ENCODE results near the gene ST3GAL2.

The ST3GAL2 gene

DNA sequence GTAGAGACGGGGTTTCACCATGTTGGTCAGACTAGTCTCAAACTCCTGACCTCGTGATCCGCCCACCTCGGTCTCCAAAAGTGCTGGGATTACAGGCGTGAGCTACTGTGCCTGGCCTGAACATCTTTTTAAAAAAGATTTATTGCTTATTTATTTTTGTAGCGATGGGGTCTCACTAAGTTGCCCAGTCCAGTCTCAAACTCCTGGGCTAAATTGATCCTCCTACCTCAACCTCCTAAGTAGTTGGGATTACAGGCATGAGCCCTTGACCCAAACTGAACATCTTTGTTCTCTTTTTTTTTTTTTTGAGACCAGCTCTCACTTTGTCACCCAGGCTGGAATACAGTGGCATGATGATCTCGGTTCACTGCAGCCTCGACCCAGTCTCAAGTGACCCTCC lies 64.7 kb downstream of the ST3GAL2 start:
- TF ChIP-seq TCF12 (IDR thresholded peaks at IDR 0.05; ENCODE audit: low read depth) (no peak), RAD21 (IDR thresholded peaks at IDR 0.05; ENCODE audit: low read depth) (no peak), ZBTB7A (IDR thresholded peaks at IDR 0.05; ENCODE audit: low read depth) (no peak), TEAD4 (IDR thresholded peaks at IDR 0.05) (no peak), FOXM1 (IDR thresholded peaks at IDR 0.05; ENCODE audit: borderline replicate concordance, low read depth) (no peak)
- TF ChIP-seq, protein P1, sequence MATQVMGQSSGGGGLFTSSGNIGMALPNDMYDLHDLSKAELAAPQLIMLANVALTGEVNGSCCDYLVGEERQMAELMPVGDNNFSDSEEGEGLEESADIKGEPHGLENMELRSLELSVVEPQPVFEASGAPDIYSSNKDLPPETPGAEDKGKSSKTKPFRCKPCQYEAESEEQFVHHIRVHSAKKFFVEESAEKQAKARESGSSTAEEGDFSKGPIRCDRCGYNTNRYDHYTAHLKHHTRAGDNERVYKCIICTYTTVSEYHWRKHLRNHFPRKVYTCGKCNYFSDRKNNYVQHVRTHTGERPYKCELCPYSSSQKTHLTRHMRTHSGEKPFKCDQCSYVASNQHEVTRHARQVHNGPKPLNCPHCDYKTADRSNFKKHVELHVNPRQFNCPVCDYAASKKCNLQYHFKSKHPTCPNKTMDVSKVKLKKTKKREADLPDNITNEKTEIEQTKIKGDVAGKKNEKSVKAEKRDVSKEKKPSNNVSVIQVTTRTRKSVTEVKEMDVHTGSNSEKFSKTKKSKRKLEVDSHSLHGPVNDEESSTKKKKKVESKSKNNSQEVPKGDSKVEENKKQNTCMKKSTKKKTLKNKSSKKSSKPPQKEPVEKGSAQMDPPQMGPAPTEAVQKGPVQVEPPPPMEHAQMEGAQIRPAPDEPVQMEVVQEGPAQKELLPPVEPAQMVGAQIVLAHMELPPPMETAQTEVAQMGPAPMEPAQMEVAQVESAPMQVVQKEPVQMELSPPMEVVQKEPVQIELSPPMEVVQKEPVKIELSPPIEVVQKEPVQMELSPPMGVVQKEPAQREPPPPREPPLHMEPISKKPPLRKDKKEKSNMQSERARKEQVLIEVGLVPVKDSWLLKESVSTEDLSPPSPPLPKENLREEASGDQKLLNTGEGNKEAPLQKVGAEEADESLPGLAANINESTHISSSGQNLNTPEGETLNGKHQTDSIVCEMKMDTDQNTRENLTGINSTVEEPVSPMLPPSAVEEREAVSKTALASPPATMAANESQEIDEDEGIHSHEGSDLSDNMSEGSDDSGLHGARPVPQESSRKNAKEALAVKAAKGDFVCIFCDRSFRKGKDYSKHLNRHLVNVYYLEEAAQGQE (IDR thresholded peaks at IDR 0.05; ENCODE audit: low read depth): no peak
- TF ChIP-seq, protein P2, sequence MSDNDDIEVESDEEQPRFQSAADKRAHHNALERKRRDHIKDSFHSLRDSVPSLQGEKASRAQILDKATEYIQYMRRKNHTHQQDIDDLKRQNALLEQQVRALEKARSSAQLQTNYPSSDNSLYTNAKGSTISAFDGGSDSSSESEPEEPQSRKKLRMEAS (IDR thresholded peaks at IDR 0.05): no peak

DNA sequence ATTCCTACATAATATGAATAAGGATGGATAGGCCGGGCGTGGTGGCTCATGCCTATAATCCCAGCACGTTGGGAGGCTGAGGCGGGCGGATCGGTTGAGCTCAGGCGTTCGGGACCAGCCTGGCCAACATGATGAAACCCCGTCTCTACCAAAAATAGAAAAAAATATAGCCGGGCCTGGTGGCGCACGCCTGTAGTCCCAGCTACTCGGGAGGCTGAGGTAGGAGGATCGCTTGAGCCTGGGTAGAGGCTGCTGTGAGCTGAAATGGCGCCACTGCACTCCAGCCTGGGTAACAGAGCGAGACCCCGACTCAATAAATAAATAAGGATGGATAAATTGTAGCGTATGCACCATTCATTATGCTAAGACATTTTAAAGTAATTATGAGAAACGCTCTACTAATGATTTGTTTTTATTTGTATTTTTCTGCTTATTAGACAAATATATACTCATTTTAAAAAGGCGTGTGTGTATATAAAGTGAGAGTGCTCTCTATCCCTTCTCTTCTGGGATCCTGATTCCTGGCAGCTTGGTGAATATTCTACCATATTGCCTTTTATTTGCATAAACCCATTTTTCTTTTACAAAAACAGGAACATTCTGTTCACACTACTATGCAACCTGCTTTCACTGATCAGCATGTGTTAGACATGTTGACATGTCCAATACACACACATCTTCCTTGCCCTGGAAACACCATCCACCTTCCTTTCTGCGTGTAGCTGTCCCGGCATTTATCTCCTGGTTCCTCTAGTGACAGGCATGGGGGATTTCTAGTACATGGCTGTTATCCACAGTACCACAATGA lies 65.8 kb downstream of the ST3GAL2 start:
- no peak for TF ChIP-seq TCF12 (IDR thresholded peaks at IDR 0.05; ENCODE audit: low read depth)
- TF ChIP-seq EGR1 (IDR thresholded peaks at IDR 0.05): no peak
- TF ChIP-seq, protein P2 (IDR thresholded peaks at IDR 0.05): no peak
- TF ChIP-seq FOXM1 (IDR thresholded peaks at IDR 0.05; ENCODE audit: borderline replicate concordance, low read depth): no peak
- TF ChIP-seq TAF1 (IDR thresholded peaks at IDR 0.05; ENCODE audit: low read depth): no peak
- TF ChIP-seq YY1 (IDR thresholded peaks at IDR 0.05; ENCODE audit: low read depth): no peak
- no peak for TF ChIP-seq TEAD4 (IDR thresholded peaks at IDR 0.05)
- TF ChIP-seq, protein P1 (IDR thresholded peaks at IDR 0.05; ENCODE audit: low read depth): no peak

DNA sequence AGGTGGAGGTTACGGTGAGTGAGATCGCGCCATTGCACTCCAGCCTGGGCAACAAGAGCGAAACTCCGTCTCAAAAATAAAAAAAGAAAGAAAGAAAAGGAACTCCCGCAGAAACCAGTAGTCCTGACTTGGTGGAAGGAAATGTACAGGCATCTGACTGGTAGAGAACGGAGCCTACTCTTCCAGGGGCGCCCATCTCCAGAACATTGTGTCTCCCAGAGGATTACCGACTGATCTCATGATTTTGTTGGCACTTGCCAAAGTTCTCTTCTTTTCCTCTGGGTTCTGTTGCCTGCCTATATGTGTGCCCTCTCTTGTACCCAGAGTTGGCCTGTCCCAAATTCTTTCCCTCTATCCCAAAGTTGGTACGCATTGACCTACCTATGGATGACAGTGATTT lies 68.0 kb downstream of the ST3GAL2 start:
- TF ChIP-seq EP300 (IDR thresholded peaks at IDR 0.05; ENCODE audit: borderline replicate concordance): no peak
- no peak for TF ChIP-seq TAF1 (IDR thresholded peaks at IDR 0.05; ENCODE audit: low read depth)
- TF ChIP-seq CREB1 (IDR thresholded peaks at IDR 0.05; ENCODE audit: low read depth): no peak
- TF ChIP-seq EGR1 (IDR thresholded peaks at IDR 0.05): no peak
- TF ChIP-seq TCF12 (IDR thresholded peaks at IDR 0.05; ENCODE audit: low read depth): no peak
- TF ChIP-seq ZBTB7A (IDR thresholded peaks at IDR 0.05; ENCODE audit: low read depth): no peak
- TF ChIP-seq TEAD4 (IDR thresholded peaks at IDR 0.05): no peak
- TF ChIP-seq FOXM1 (IDR thresholded peaks at IDR 0.05; ENCODE audit: borderline replicate concordance, low read depth): no peak
- TF ChIP-seq NFIC (IDR thresholded peaks at IDR 0.05): no peak

DNA sequence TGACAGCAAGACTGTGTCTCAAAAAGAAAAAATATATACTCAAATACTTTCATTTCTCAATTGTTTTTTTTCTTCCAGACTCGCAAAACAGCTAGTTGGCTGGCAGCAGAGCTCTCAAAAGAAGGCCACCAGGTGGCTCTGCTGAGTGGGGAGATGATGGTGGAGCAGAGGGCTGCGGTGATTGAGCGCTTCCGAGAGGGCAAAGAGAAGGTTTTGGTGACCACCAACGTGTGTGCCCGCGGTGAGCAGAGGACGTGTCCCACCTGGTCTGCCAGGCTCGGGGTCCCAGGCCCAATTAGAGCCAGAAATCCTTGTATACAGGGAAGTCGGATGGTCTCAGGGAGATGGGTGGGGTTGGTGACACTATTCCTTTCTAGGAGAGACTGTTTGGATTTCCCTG lies 68.8 kb downstream of the ST3GAL2 start:
- TF ChIP-seq RAD21 (IDR thresholded peaks at IDR 0.05; ENCODE audit: low read depth): peak; percentile 24; the same call in 1 of the 2 replicates

DNA sequence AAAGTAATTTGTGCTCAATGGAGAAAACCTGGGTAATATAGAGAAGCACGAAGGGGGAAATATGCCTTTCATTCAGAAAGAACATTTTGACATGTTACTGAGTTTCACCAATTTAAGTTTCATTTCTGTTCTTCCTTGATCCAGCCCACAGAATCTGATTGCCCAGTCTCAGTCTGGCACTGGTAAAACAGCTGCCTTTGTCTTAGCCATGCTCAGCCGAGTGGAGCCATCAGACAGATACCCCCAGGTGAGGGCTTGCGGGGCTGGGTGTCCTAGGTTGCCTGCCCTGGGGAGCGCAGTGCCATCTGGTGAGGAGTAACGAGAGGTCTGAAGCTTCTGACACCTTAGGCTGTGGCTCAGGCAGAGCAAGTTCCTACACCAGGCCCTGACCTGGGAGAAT lies 74.5 kb downstream of the ST3GAL2 start:
- TF ChIP-seq, protein P3, sequence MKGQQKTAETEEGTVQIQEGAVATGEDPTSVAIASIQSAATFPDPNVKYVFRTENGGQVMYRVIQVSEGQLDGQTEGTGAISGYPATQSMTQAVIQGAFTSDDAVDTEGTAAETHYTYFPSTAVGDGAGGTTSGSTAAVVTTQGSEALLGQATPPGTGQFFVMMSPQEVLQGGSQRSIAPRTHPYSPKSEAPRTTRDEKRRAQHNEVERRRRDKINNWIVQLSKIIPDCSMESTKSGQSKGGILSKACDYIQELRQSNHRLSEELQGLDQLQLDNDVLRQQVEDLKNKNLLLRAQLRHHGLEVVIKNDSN (IDR thresholded peaks at IDR 0.05): no peak
- TF ChIP-seq TAF1 (IDR thresholded peaks at IDR 0.05; ENCODE audit: low read depth) (no peak), EGR1 (IDR thresholded peaks at IDR 0.05) (no peak), FOXM1 (IDR thresholded peaks at IDR 0.05; ENCODE audit: borderline replicate concordance, low read depth) (no peak), RAD21 (IDR thresholded peaks at IDR 0.05; ENCODE audit: low read depth) (no peak), TCF12 (IDR thresholded peaks at IDR 0.05; ENCODE audit: low read depth) (no peak), NFIC (IDR thresholded peaks at IDR 0.05) (no peak), YY1 (IDR thresholded peaks at IDR 0.05; ENCODE audit: low read depth) (no peak), CREB1 (IDR thresholded peaks at IDR 0.05; ENCODE audit: low read depth) (no peak)

DNA sequence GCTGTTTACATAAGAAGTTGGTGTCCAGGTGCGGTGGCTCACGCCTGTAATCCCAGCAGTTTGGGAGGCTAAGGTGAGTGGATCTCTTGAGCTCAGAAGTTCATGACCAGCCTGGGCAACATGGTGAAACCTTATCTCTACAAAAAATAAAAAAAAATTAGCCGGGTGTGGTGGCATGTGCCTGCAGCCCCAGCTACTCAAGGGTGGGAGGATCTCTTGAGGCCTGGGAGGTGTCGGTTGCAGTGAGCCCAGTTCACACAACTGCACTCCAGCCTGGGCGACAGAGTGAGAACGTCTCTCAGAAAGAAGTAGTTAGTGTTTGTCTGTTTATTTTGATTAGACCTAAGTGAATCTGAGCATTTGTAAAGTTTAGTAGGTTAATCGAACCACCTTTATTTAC lies 79.3 kb downstream of the ST3GAL2 start:
- TF ChIP-seq TAF1 (IDR thresholded peaks at IDR 0.05; ENCODE audit: low read depth) (no peak), NFIC (IDR thresholded peaks at IDR 0.05) (no peak), FOXM1 (IDR thresholded peaks at IDR 0.05; ENCODE audit: borderline replicate concordance, low read depth) (no peak), CREB1 (IDR thresholded peaks at IDR 0.05; ENCODE audit: low read depth) (no peak), CEBPB (IDR thresholded peaks at IDR 0.05) (no peak), EP300 (IDR thresholded peaks at IDR 0.05; ENCODE audit: borderline replicate concordance) (no peak), TCF12 (IDR thresholded peaks at IDR 0.05; ENCODE audit: low read depth) (no peak), RAD21 (IDR thresholded peaks at IDR 0.05; ENCODE audit: low read depth) (no peak), ZBTB7A (IDR thresholded peaks at IDR 0.05; ENCODE audit: low read depth) (no peak), TEAD4 (IDR thresholded peaks at IDR 0.05) (no peak), EGR1 (IDR thresholded peaks at IDR 0.05) (no peak), YY1 (IDR thresholded peaks at IDR 0.05; ENCODE audit: low read depth) (no peak)
- TF ChIP-seq, protein P3 (IDR thresholded peaks at IDR 0.05): no peak
- TF ChIP-seq, protein P2 (IDR thresholded peaks at IDR 0.05): no peak
- TF ChIP-seq, protein P1 (IDR thresholded peaks at IDR 0.05; ENCODE audit: low read depth): no peak
